HL-60 (cell line): Measurements from ENCODE around the gene TLR5.

Source experiments
- DNase-seq, 2 experiments: peaks; one replicate each; pipeline ENCODE4 v3.0.0-alpha.2; 2010 to 2020; ENCODE audit warnings: low read depth in 1 of 2, low spot score in 1 of 2
- H3K27ac ChIP-seq: fragments of 250-450 bp; sonication (Bioruptor Pico); replicated peaks from 2 replicates; pipeline ENCODE4 v1.5.1; 2020; ENCODE audit warnings: mild to moderate bottlenecking, moderate library complexity
- H3K27me3 ChIP-seq: fragments of 250-450 bp; sonication (Bioruptor Pico); 2 replicates; pipeline ENCODE4 v1.5.1; 2021; ENCODE audit warnings: mild to moderate bottlenecking, moderate library complexity; ENCODE audit not compliant: insufficient read depth, poor library complexity, severe bottlenecking
- H3K4me3 ChIP-seq: replicated peaks from 2 replicates; pipeline ENCODE4 v1.5.1; 2011; ENCODE audit warnings: mild to moderate bottlenecking, control low read depth, low read length; ENCODE audit not compliant: insufficient read depth
- CTCF ChIP-seq: IDR thresholded peaks from one replicate; pipeline ENCODE4 v1.5.1; 2011; ENCODE audit warnings: low read length, control low read depth, inconsistent platforms; ENCODE audit not compliant: insufficient read depth
- GABPA ChIP-seq: IDR thresholded peaks from 2 replicates; pipeline ENCODE4 v1.6.1; 2012; ENCODE audit warnings: low read depth
- POLR2AphosphoS5 ChIP-seq: IDR thresholded peaks from 2 replicates; pipeline ENCODE4 v1.6.1; 2012; ENCODE audit warnings: low read depth
- SPI1 ChIP-seq: IDR thresholded peaks from 2 replicates; pipeline ENCODE4 v1.6.1; 2012; ENCODE audit warnings: low read depth, mild to moderate bottlenecking, borderline replicate concordance
- TF ChIP-seq, protein P1 (sequence below): IDR thresholded peaks from 2 replicates; pipeline ENCODE4 v1.6.1; 2012; ENCODE audit warnings: low read depth; ENCODE audit not compliant: insufficient replicate concordance

The TLR5 gene

GRCh38 chr1:223088713-223089240 lies 54.3 kb downstream of the TLR5 start:
- TF ChIP-seq CTCF, result no peak
- no peak for TF ChIP-seq GABPA
- no peak for TF ChIP-seq SPI1
- no peak for TF ChIP-seq POLR2AphosphoS5
- TF ChIP-seq, protein P1, sequence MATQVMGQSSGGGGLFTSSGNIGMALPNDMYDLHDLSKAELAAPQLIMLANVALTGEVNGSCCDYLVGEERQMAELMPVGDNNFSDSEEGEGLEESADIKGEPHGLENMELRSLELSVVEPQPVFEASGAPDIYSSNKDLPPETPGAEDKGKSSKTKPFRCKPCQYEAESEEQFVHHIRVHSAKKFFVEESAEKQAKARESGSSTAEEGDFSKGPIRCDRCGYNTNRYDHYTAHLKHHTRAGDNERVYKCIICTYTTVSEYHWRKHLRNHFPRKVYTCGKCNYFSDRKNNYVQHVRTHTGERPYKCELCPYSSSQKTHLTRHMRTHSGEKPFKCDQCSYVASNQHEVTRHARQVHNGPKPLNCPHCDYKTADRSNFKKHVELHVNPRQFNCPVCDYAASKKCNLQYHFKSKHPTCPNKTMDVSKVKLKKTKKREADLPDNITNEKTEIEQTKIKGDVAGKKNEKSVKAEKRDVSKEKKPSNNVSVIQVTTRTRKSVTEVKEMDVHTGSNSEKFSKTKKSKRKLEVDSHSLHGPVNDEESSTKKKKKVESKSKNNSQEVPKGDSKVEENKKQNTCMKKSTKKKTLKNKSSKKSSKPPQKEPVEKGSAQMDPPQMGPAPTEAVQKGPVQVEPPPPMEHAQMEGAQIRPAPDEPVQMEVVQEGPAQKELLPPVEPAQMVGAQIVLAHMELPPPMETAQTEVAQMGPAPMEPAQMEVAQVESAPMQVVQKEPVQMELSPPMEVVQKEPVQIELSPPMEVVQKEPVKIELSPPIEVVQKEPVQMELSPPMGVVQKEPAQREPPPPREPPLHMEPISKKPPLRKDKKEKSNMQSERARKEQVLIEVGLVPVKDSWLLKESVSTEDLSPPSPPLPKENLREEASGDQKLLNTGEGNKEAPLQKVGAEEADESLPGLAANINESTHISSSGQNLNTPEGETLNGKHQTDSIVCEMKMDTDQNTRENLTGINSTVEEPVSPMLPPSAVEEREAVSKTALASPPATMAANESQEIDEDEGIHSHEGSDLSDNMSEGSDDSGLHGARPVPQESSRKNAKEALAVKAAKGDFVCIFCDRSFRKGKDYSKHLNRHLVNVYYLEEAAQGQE, result no peak
- no peak overlapping the region for H3K27ac ChIP-seq
- DNase-seq, result no peak
- no peak overlapping the region for H3K4me3 ChIP-seq
- H3K27me3 ChIP-seq, result no peaks in the 10 kb centered on the region

DNA sequence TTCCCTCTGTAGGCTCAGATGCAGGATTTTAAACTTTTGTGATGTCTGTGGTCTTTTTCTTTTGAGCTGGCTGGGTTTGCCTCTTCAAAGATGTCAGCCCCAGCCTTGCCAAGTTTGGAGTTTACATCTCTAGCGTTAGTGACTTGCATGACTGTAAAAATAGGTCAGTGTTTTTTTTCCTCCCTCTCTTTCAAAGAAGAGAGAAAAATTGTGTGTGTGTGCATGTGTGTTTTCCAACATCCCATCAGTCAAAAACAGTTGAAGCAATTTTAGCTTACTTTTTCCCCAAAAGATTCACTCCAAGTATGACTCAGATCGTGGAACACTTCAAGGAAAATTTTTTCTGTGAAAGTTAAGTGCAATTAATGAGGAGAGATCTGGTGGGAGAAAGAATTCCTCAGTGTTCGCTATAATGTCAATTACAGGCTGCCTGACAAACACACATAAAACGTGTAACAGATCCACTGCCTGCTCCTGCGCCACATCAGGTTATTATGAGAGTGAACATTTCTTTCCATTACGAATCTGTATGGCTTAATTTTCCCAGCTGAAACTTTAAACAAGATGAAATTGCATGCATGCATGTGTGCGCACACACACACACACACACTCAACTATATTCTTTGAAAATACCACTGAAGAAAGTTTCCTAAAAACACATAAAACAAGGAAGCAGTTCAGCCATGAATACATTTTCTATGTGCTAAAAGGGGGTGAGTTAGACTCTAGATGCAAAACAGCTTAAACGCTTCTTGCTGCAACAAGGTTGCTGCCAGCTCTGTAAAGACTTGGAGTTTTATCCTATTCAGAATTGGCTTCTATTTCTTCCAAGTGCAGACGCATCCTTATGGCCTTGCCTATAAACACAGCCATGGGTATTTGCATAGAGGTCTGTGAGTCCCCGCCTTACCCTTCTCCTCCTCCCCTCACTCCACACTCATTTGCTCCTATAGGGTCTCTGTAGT lies 55.5 kb downstream of the TLR5 start:
- Histone ChIP-seq H3K27me3 (no peaks in the 10 kb centered on the region), H3K4me3 (no peak overlapping the region), H3K27ac (no peak overlapping the region)
- DNase-seq, result no peak
- TF ChIP-seq POLR2AphosphoS5, result no peak
- no peak for TF ChIP-seq GABPA

GRCh38 chr1:223084464-223084866 lies 58.6 kb downstream of the TLR5 start:
- no peak for DNase-seq
- Histone ChIP-seq H3K27ac (no peak overlapping the region), H3K4me3 (no peak overlapping the region), H3K27me3 (no peaks in the 10 kb centered on the region)
- TF ChIP-seq, protein P1, result no peak
- TF ChIP-seq SPI1 (no peak), CTCF (no peak), GABPA (no peak), POLR2AphosphoS5 (no peak)

GRCh38 chr1:223083831-223084230 lies 59.2 kb downstream of the TLR5 start:
- Histone ChIP-seq H3K4me3 (no peak overlapping the region), H3K27ac (no peak overlapping the region), H3K27me3 (no peaks in the 10 kb centered on the region)
- TF ChIP-seq POLR2AphosphoS5 (no peak), SPI1 (no peak), CTCF (no peak), GABPA (no peak)
- TF ChIP-seq, protein P1, result no peak
- DNase-seq, result no peak
